DMS 273 treated with DMSO at 0.1 percent for 48 hours (cell line): ENCODE data around the gene PELI3.

Source experiments
- DNase-seq: peaks from one replicate; lab custom pipeline; 2025; lab: John Stamatoyannopoulos, UW

Gene PELI3

GRCh38 chr11:66475349-66476172, 8.9 kb downstream of the PELI3 start:
- DNase-seq: no peak

- no peak for DNase-seq
Measured at GRCh38 chr11:66476173-66476840, 9.6 kb downstream of the PELI3 start.

- DNase-seq: no peak
Measured at GRCh38 chr11:66476841-66477251, 10.1 kb downstream of the PELI3 start.

- DNase-seq: no peak
Measured at GRCh38 chr11:66477263-66478201, 10.8 kb downstream of the PELI3 start.

GRCh38 chr11:66478729-66479393, 12.2 kb downstream of the PELI3 start:
- DNase-seq: no peak

GRCh38 chr11:66479394-66480116, 12.8 kb downstream of the PELI3 start:
- no peak for DNase-seq

GRCh38 chr11:66480117-66480938, 13.6 kb downstream of the PELI3 start, which contains the start of gene DPP3:
TSS of gene DPP3 (plus strand) at chr11:66480434. CDS start at chr11:66482201, 1,767 bp downstream.
- peak; percentile 82 for DNase-seq

- no peak for DNase-seq
Measured at GRCh38 chr11:66484806-66485380, 18.2 kb downstream of the PELI3 start.

- DNase-seq: no peak
Measured at GRCh38 chr11:66488957-66489356, 22.3 kb downstream of the PELI3 start.

GRCh38 chr11:66489636-66490035, 22.9 kb downstream of the PELI3 start:
- DNase-seq: no peak

- no peak for DNase-seq
Measured at GRCh38 chr11:66491315-66491935, 24.7 kb downstream of the PELI3 start.

GRCh38 chr11:66492161-66492865, 25.6 kb downstream of the PELI3 start:
- no peak for DNase-seq

GRCh38 chr11:66493130-66493529, 26.4 kb downstream of the PELI3 start:
- DNase-seq: no peak

GRCh38 chr11:66494458-66494857, 27.8 kb downstream of the PELI3 start:
- no peak for DNase-seq

- DNase-seq: no peak
Measured at GRCh38 chr11:66494935-66495334, 28.2 kb downstream of the PELI3 start.

GRCh38 chr11:66495401-66495854, 28.7 kb downstream of the PELI3 start:
- no peak for DNase-seq

GRCh38 chr11:66497206-66497605, 30.5 kb downstream of the PELI3 start:
- DNase-seq: no peak

GRCh38 chr11:66498506-66498905, 31.8 kb downstream of the PELI3 start:
- DNase-seq: no peak
